Activated T-helper 17 cell treated with anti-CD3 and anti-CD28 coated beads, Interleukin-2, amount 50 U/mL, for 72 hours (primary cell): ENCODE results near the gene DCT. TPM values are rescaled to one million over a fixed set of nuclear protein-coding genes. Genes with fewer than 3 reads are reported as not detected.

ENCODE experiments used
- ATAC-seq: fragments of 150-1000 bp; cut with Tn5 transposase; replicated peaks from 2 replicates; pipeline ENCODE4 v1.10.0; 2021; ENCODE audit warnings: mild to moderate bottlenecking, moderate library complexity
- H3K27ac Mint-ChIP-seq: one replicate; pipeline ENCODE4 v1.8.0; 2022; ENCODE audit warnings: mixed read lengths
- H3K27me3 Mint-ChIP-seq: one replicate; pipeline ENCODE4 v1.8.0; 2022; ENCODE audit warnings: mixed read lengths
- H3K36me3 Mint-ChIP-seq: one replicate; pipeline ENCODE4 v1.8.0; 2022; ENCODE audit warnings: low read depth, mild to moderate bottlenecking, mixed read lengths
- H3K4me1 Mint-ChIP-seq: one replicate; pipeline ENCODE4 v1.8.0; 2022; ENCODE audit warnings: mixed read lengths
- H3K4me3 Mint-ChIP-seq: one replicate; pipeline ENCODE4 v1.8.0; 2022; ENCODE audit warnings: mild to moderate bottlenecking, mixed read lengths
- H3K9me3 Mint-ChIP-seq: one replicate; pipeline ENCODE4 v1.8.0; 2022; ENCODE audit warnings: mixed read lengths
- total RNA-seq, 2 donors: library from RNA; stranded (reverse); gene quantifications; one replicate each; pipeline ENCODE4 v1.2.3, GENCODE V29; 2022

DCT gene
- total RNA-seq, 2 donors from 2014 or later = 0.29 TPM; not detected in 1

GRCh38 chr13:94481941-94482340 lies 2.5 kb upstream of the DCT start:
- H3K4me1 Mint-ChIP-seq = no peaks in the 10 kb centered on the region
- no peak overlapping the region for H3K4me3 Mint-ChIP-seq
- H3K27ac Mint-ChIP-seq = no peak overlapping the region
- ATAC-seq = no peak
- H3K27me3 Mint-ChIP-seq = peaks cover 10% of the 10 kb centered on the region
- H3K9me3 Mint-ChIP-seq = no peaks in the 10 kb centered on the region
- H3K36me3 Mint-ChIP-seq = no peaks in the 10 kb centered on the region

DNA sequence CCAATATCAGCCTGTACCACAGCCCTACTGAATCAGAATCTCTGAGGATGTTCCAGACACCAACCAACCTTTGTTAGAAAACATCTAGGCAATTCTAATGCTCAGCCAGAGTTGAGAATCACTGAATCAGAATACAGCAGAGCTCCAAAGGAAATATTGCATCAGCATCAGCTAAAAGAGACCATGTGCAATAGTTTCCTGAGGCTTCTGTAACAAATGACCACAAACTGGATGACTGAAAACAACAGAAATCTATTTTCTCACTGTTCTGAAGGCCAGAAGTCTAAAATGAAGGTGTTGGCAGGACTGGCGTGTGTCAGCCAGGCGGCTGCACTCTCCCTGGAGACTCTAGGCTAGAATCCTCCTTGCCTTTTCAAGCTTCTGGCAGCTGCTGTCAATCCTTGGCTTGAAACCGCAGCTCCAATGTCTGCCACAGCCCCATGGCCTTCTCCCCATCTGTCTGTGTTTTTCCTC lies 1.2 kb upstream of the DCT start:
- Mint-ChIP-seq H3K9me3 (no peaks in the 10 kb centered on the region), H3K27ac (no peak overlapping the region), H3K36me3 (no peaks in the 10 kb centered on the region), H3K4me1 (no peaks in the 10 kb centered on the region), H3K27me3 (peaks cover 10% of the 10 kb centered on the region), H3K4me3 (no peak overlapping the region)
- ATAC-seq = peak; percentile 39

- Mint-ChIP-seq H3K27me3 (peaks cover 5% of the 10 kb centered on the region), H3K9me3 (peaks cover 3% of the 10 kb centered on the region), H3K4me3 (no peak overlapping the region), H3K4me1 (no peaks in the 10 kb centered on the region), H3K27ac (no peak overlapping the region), H3K36me3 (no peaks in the 10 kb centered on the region)
- ATAC-seq = no peak
Observed at GRCh38 chr13:94478913-94479312, 569 bp downstream of the DCT start.

DNA sequence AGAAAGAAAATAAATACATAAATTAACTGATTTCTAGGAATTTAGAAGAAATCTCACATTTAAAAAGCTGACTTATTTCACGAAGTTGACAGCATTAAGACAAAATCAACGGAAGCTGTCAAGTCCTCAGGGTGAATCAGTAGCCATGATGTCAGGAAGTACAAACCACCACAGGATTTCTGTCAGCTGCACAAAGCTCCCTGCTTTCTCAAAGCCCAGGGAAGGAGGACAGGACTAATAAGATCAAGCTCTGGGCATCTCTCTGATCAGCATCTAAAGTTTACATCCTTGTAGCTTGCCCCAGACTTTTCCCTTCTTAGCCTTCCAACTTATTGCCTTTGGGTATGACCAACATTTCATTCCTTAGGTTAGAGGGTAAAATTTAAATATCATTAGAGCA lies 9.4 kb downstream of the DCT start:
- H3K36me3 Mint-ChIP-seq = no peaks in the 10 kb centered on the region
- no peaks in the 10 kb centered on the region for H3K4me1 Mint-ChIP-seq
- H3K9me3 Mint-ChIP-seq = no peaks in the 10 kb centered on the region
- no peak for ATAC-seq
- H3K4me3 Mint-ChIP-seq = no peak overlapping the region
- H3K27me3 Mint-ChIP-seq = no peaks in the 10 kb centered on the region
- no peak overlapping the region for H3K27ac Mint-ChIP-seq

DNA sequence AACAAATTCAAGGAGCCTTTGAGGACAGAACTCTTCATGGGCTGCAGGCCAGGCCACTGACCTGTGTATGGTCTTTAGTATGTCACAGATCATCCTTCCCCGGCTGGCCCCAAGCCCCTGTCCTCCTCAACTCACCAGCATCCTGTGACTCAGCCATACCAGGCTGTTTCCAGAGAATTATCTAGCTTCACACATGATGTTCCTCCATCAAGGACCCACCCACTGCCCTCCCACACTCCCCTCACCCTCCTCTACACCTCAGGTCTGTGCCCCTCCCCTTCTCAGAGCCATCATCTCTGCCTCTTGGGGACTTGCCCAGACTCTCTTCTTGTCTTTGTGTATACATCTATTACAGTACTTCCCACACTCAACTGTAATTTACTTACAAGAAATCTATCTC lies 14.7 kb downstream of the DCT start:
- ATAC-seq = peak; percentile 18
- no peaks in the 10 kb centered on the region for H3K27me3 Mint-ChIP-seq
- H3K36me3 Mint-ChIP-seq = no peaks in the 10 kb centered on the region
- H3K4me3 Mint-ChIP-seq = no peak overlapping the region
- H3K27ac Mint-ChIP-seq = no peak overlapping the region
- H3K9me3 Mint-ChIP-seq = no peaks in the 10 kb centered on the region
- H3K4me1 Mint-ChIP-seq = no peaks in the 10 kb centered on the region

DNA sequence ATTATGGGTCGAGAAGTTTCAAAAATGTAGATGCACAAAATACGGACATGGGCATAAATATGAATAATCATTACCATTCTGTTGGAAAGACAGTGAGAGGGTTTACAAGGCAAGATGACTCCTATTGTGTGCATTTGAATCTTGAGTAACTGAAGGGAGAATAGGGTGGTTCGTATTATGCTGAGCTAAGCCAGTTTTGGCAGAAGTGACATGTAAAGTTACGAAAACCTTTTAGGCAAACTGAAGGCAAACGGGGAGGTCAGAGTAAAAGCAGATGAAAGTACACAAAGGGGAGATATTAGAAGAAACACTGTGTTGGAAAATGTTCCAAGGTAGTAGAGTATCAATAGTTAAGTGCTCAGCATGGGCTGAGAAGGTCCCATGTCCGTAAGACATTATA lies 16.8 kb downstream of the DCT start:
- no peaks in the 10 kb centered on the region for H3K27me3 Mint-ChIP-seq
- ATAC-seq = no peak
- H3K4me3 Mint-ChIP-seq = no peak overlapping the region
- no peak overlapping the region for H3K27ac Mint-ChIP-seq
- no peaks in the 10 kb centered on the region for H3K9me3 Mint-ChIP-seq
- H3K4me1 Mint-ChIP-seq = no peaks in the 10 kb centered on the region
- H3K36me3 Mint-ChIP-seq = no peaks in the 10 kb centered on the region

GRCh38 chr13:94459116-94459515 lies 20.4 kb downstream of the DCT start:
- H3K4me3 Mint-ChIP-seq = no peak overlapping the region
- ATAC-seq = no peak
- no peaks in the 10 kb centered on the region for H3K4me1 Mint-ChIP-seq
- no peaks in the 10 kb centered on the region for H3K9me3 Mint-ChIP-seq
- H3K36me3 Mint-ChIP-seq = no peaks in the 10 kb centered on the region
- H3K27me3 Mint-ChIP-seq = no peaks in the 10 kb centered on the region
- H3K27ac Mint-ChIP-seq = no peak overlapping the region

DNA sequence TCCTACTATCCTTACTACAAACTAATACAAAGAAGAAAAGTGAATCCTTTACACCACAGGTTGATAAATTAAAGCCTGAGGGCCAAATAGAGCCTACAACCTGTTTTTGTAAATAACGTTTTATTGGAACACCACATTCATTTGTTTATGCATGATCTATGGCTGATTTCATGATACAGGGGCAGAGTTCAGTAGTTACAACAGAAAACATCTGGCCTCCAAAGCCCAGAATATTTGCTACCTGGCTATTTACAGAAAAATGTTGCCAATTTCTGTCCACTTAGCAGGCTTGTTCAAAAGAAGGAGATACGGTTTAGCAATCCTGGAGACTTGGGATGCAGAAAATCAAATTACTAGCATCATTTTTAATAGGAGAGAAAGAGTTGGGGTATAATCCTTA lies 24.1 kb downstream of the DCT start:
- Mint-ChIP-seq H3K4me3 (no peak overlapping the region), H3K27me3 (no peaks in the 10 kb centered on the region), H3K9me3 (no peaks in the 10 kb centered on the region), H3K36me3 (no peaks in the 10 kb centered on the region), H3K4me1 (no peaks in the 10 kb centered on the region), H3K27ac (no peak overlapping the region)
- ATAC-seq = no peak

DNA sequence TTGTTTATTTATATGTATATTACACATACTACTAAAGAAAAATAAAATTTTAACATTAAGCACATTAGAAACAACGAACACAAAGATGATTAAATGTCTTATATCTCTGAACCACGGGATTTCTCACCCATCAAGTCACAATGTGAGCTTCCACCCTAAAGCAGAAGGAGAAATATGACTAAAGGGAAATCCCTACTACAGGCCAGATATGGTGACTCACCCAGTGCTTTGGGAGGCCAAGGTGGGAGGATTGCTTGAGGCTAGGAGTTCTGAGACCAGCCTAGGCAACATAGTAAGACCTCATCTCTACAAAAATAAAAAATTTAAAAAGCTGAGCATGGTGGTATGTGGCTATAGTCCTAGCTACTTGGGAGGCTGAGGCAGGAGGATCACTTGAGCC lies 24.6 kb downstream of the DCT start:
- Mint-ChIP-seq H3K27ac (no peak overlapping the region), H3K36me3 (no peaks in the 10 kb centered on the region), H3K4me1 (no peaks in the 10 kb centered on the region), H3K9me3 (no peaks in the 10 kb centered on the region), H3K27me3 (no peaks in the 10 kb centered on the region), H3K4me3 (no peak overlapping the region)
- peak; percentile 94 for ATAC-seq

GRCh38 chr13:94454334-94454733 lies 25.1 kb downstream of the DCT start:
- Mint-ChIP-seq H3K27me3 (no peaks in the 10 kb centered on the region), H3K9me3 (no peaks in the 10 kb centered on the region), H3K36me3 (no peaks in the 10 kb centered on the region), H3K4me1 (no peaks in the 10 kb centered on the region), H3K4me3 (no peak overlapping the region), H3K27ac (no peak overlapping the region)
- ATAC-seq = no peak

DNA sequence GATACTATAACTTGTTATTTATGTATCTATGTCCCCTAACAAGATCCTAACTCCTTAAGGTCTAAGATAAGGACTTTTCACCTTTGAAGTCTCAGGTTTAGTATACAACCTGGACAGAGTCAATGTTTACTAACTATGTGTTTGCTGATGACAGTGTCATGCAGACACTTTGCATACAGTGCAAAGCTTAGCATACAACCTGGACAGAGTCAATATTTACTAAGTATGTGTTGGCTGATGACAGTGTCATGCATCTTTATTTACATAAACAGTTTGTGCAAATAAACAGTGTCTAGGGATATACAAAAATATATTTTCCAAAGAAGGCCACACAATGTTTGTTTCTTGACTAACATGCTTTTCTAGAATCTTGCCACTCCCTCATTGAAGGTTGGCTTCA lies 34.7 kb downstream of the DCT start:
- no peaks in the 10 kb centered on the region for H3K27me3 Mint-ChIP-seq
- H3K36me3 Mint-ChIP-seq = no peaks in the 10 kb centered on the region
- H3K4me3 Mint-ChIP-seq = no peak overlapping the region
- no peaks in the 10 kb centered on the region for H3K4me1 Mint-ChIP-seq
- H3K27ac Mint-ChIP-seq = no peak overlapping the region
- ATAC-seq = no peak
- H3K9me3 Mint-ChIP-seq = no peaks in the 10 kb centered on the region

DNA sequence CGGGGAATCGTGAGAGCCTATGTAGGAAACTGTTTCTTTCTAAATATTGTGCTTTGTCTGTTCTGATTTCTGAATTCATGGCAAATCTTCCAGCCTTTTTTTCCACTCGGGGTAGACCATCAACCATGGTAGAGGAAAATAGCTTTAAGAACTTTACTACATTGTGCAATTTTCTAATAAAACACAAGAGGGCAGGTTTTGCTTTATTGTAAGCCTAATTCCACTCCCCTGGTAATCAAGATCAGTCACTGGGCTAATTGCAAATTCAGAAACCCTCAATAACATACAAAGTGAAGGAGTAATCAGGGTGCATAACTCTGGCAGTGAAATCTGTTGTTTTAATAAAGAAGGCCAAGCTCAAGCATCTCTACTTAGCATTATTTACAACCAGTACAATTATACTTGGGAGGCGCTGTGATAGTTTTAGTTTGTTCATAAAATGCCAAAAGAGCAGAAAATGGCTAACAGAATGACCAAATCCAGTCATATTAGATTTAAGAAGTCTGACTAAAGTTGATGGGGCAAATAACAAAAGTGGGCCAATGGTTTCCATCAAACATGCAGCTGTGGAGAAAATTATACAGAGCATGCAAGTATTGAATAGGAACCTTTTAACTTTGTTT lies 43.8 kb downstream of the DCT start:
- H3K27ac Mint-ChIP-seq = no peak overlapping the region
- peak; percentile 63 for ATAC-seq
- H3K27me3 Mint-ChIP-seq = peaks cover 3% of the 10 kb centered on the region
- no peaks in the 10 kb centered on the region for H3K36me3 Mint-ChIP-seq
- H3K4me3 Mint-ChIP-seq = no peak overlapping the region
- no peaks in the 10 kb centered on the region for H3K9me3 Mint-ChIP-seq
- no peaks in the 10 kb centered on the region for H3K4me1 Mint-ChIP-seq

DNA sequence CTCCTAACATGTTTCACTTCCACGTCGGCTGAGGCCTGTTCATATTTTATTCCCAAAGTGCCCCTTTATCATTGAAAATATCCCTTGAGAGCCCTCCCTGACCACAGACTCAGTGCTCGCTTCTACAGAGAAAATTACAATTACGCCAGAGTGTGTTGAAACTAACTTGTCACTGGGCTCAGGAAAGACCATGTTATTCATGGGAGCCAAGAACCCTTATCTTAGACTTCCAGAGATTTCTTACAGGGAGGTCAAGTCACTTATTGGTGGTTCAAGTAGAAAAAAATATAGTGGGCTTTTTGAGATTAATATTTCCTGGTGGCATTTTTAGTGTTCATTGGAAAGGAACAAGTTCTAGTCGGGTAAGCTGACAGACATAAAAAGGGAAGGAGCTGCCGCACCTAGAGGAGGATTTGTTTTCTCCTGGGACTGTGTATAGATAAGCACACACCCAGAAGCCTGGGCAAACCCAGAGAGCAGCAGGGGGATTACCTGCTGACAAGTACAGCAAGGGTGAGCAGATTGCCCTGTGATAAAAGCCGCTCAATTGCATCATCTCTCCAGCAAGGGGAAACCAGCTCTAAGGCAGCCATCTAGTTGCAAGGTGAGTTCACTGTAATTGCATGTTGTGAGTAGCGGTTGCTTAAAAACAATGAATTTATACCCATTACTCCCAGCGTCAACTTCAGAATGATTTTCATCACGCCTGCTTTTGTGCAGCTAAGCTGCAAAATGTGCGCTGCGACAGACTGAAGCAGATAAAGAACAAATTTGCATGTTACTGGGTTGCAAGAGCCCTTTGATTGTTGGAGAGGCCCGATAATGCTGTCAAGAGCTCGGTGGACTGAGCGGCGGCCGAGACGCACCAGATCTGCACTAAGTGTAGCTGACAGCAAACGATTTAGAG lies 46.2 kb downstream of the DCT start:
- no peaks in the 10 kb centered on the region for H3K9me3 Mint-ChIP-seq
- H3K36me3 Mint-ChIP-seq = no peaks in the 10 kb centered on the region
- H3K4me3 Mint-ChIP-seq = no peak overlapping the region
- no peaks in the 10 kb centered on the region for H3K27me3 Mint-ChIP-seq
- ATAC-seq = peak; percentile 32
- H3K4me1 Mint-ChIP-seq = no peaks in the 10 kb centered on the region
- H3K27ac Mint-ChIP-seq = no peak overlapping the region

DNA sequence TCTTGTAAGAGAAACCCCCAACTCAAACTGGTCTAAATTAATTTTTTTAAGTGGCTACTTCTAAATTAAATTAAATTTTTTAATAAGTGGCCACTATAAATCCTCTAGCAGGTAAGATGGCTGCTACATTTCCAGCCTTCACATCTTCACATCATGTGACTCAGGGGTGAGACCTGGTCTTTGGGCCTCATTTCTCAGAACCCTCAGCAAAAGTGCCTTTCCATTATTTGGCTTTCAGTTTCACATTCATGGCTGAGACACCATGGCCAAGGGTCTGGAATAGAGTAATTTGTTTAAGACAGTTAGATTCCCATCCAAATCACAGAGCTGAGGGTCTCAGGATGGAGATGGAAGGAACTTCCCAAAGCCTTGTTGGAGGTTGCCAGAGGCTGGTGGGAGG lies 47.5 kb downstream of the DCT start:
- H3K27me3 Mint-ChIP-seq = no peaks in the 10 kb centered on the region
- no peak overlapping the region for H3K4me3 Mint-ChIP-seq

DNA sequence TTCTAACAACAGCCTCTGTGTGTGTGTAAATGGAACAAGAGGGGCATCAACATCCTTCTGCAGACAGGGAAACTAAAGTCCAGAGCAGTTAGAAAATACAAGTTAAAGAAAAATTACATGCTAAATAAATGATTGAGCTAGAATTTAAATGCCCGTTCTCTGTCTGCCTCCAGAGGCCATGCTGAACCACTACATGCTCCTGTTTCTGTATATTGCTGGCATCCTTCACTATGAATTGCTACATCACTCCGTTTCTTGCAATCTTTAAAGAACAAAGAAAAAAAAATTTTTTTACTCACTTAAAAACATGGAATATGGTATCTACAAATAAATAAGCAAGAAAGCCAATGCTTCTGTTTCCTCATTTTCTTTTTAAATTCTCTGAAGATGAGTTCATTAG lies 47.9 kb downstream of the DCT start:
- Mint-ChIP-seq H3K36me3 (no peaks in the 10 kb centered on the region), H3K27me3 (no peaks in the 10 kb centered on the region), H3K4me1 (no peaks in the 10 kb centered on the region), H3K4me3 (no peak overlapping the region), H3K27ac (no peak overlapping the region), H3K9me3 (no peaks in the 10 kb centered on the region)
- ATAC-seq = no peak

More for the DNA sequence above, 47.5 kb downstream of the DCT start:
- Mint-ChIP-seq H3K27ac (no peak overlapping the region), H3K36me3 (no peaks in the 10 kb centered on the region), H3K4me1 (no peaks in the 10 kb centered on the region), H3K9me3 (no peaks in the 10 kb centered on the region)
- ATAC-seq = peak; percentile 31
